ENCODE measurements around the gene TMPRSS6.

DNA sequence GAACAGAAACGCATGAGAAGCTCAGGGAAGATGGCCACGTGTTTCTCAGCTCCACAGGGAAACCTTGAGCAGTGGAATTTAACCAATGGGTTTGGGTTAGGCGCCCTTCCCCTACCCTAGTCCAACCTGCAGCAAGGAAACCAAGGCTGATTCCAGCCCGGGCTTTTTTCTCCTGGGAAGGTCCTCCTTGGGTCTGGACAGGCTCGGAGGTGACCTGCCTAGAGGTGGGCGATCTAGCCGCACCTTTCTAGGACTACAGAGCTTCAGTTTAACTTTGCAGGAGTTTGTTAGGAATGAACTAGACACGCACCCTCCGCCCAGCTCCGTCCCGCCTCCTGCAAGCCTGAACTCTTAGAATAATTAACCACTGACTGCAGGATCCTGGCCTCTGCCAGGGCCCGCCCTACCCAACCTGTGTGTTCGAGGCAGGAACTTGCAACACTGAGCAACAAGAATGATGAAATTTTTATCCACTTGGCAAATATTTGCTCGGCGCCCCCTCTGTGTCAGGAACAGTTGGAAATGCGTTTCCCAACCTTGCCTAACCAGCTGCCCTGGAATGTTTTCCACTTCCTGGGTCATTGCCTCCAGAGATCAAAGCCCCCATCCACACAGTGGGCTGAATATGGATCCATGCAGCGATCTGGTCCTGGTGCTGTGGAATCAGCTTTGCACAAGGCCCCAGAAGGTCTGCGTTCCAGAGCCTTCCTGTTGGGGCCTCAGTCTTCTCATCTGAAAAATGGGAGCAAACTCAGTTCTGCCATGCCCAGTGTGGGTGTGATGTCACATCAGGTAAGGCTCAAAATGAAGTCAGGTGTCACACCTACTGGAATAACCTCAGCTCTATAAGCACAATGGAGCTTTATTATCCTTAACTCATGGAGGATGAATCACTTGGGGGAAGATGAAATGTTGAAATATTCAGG, 76.7 kb downstream of the TMPRSS6 start:
- TF ChIP-seq, protein P1, sequence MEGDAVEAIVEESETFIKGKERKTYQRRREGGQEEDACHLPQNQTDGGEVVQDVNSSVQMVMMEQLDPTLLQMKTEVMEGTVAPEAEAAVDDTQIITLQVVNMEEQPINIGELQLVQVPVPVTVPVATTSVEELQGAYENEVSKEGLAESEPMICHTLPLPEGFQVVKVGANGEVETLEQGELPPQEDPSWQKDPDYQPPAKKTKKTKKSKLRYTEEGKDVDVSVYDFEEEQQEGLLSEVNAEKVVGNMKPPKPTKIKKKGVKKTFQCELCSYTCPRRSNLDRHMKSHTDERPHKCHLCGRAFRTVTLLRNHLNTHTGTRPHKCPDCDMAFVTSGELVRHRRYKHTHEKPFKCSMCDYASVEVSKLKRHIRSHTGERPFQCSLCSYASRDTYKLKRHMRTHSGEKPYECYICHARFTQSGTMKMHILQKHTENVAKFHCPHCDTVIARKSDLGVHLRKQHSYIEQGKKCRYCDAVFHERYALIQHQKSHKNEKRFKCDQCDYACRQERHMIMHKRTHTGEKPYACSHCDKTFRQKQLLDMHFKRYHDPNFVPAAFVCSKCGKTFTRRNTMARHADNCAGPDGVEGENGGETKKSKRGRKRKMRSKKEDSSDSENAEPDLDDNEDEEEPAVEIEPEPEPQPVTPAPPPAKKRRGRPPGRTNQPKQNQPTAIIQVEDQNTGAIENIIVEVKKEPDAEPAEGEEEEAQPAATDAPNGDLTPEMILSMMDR (IDR thresholded peaks at IDR 0.05; ENCODE audit: low read length), result no peak
- no peak for TF ChIP-seq EZH2 (IDR thresholded peaks at IDR 0.05; ENCODE audit: borderline replicate concordance, low read length)
